ENCODE results near the gene LYST.
"Not testable (repeated sequence)": the region's sequence is repeated elsewhere in the genome, so short reads cannot be mapped to it uniquely, and the experiment has no call there.

Gene LYST

DNA sequence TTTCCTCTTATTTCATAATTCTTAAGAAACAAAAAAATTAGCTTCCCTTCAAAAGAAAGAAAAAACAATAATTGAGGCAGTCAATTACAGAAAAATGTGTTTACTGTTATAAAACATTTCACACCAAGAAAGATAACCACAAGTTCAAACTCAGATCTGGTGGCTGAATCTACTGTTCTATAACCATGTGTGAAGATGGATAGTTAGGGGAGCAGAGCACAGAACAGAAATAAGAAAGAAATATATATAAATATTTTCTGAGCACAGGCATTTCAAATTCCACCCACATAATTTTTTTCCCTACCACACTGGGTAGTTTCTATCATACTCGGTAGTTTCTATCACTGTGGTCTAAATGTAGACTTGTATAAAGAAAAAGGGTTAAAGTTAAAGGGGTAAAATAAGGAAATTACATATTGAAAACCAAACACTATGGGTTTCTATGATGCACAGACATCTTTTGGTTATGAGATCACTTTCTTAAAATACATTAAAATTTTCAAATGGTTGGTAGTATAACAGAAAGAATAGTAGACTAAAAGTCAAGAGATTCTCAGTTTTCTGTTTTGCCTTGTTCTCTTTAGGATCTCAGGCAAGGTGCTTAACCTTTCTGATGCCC is 10.8 kb downstream of the LYST start:
- DNase-seq: no peak

GRCh38 chr1:235854347-235854746 is 12.4 kb downstream of the LYST start:
- no peak for DNase-seq

- DNase-seq: no peak
Observed at GRCh38 chr1:235853653-235854052, 13.1 kb downstream of the LYST start.

GRCh38 chr1:235852887-235853286 is 13.8 kb downstream of the LYST start:
- DNase-seq: no peak

DNA sequence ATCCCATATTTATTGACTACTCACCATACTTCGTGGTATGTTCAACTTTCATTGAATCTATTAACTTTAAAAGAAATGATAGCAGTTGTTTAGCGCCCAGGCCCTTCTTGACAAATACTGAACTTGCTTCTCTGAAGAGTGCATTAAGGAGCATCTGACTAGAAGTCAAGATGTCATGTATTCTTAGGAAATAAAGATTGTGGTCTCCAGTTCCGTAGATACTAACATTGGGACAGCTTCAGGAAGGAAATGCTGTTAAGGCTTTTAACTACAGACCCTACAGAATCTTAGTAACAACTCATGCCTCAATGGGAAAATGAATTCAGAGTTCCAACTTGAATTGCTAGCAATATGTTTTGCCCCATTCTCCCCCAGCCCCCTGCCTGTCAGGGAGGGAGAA is 14.8 kb downstream of the LYST start:
- DNase-seq: no peak

- DNase-seq: not testable (repeated sequence)
Observed at GRCh38 chr1:235848251-235848650, 18.5 kb downstream of the LYST start.

GRCh38 chr1:235845656-235846107 is 21.0 kb downstream of the LYST start:
- DNase-seq: not testable (repeated sequence)

DNA sequence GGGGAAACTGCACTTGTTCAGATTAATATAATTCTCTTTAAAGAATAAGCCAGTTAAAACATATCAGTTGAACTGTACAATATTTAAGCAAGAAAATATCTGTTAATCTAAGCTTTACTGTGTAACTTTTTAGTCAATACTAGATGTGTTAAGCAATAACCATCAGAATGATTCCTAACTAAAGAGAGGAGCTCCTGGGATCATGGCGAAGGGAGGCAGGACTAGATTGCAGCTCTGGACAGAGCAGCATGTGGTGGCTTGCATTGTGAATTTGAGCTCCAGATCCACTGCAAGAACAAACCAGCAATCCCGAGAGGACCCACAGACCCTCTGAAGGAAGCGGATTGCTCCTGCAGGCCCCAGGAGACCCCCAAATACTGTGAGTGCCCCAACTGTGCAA is 21.9 kb downstream of the LYST start:
- DNase-seq: no peak

GRCh38 chr1:235843461-235843961 is 23.2 kb downstream of the LYST start:
- DNase-seq: no peak

- DNase-seq: no peak
Observed at GRCh38 chr1:235841938-235842545, 24.7 kb downstream of the LYST start.

DNA sequence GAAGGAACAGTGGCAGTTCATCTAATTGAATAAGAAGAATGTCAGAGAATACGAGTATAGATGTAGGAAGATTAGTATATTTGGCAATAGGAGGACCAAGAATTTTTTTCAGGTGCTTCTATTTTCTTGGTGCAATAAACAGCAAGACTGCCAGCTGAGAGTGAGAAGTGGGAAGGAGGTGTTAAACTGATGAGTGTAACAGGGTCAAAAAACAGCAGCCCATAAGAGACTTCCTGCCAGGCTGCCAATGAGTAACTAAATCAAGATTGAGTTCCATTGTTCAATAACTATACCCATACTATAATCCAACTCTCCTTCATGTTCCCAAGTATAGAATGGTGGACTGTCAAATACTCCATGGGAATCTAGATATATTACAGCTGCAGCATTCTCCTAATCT is 28.7 kb downstream of the LYST start:
- no peak for DNase-seq

- DNase-seq: no peak
Observed at GRCh38 chr1:235835226-235835625, 31.5 kb downstream of the LYST start.

- DNase-seq: no peak
Observed at GRCh38 chr1:235834620-235835019, 32.1 kb downstream of the LYST start.

GRCh38 chr1:235832011-235832410 is 34.7 kb downstream of the LYST start:
- DNase-seq: no peak

GRCh38 chr1:235831148-235831547 is 35.6 kb downstream of the LYST start:
- DNase-seq: no peak

GRCh38 chr1:235826102-235826854 is 40.4 kb downstream of the LYST start:
- DNase-seq: no peak

DNA sequence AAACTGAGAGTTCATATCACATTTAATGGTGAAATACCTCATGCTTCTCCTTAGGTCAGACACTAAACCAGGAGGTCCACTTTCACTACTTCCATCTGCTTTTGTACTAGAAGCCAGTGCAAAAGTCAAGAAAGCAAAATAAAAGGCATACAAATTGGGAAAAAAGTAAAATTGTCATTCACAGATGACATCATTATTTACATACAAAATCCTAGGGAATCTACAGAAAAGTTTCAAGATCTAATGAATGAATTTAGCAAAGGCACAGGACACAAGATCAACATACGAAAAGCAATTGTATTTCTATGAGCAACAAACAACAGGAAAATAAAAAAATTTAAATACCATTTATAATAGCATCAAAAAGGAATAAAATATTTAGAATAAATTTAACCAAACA is 41.5 kb downstream of the LYST start:
- no peak for DNase-seq

GRCh38 chr1:235823684-235824083 is 43.0 kb downstream of the LYST start:
- DNase-seq: no peak

GRCh38 chr1:235822685-235823084 is 44.0 kb downstream of the LYST start:
- DNase-seq: no peak

GRCh38 chr1:235821361-235821981 is 45.2 kb downstream of the LYST start:
- DNase-seq: no peak

DNA sequence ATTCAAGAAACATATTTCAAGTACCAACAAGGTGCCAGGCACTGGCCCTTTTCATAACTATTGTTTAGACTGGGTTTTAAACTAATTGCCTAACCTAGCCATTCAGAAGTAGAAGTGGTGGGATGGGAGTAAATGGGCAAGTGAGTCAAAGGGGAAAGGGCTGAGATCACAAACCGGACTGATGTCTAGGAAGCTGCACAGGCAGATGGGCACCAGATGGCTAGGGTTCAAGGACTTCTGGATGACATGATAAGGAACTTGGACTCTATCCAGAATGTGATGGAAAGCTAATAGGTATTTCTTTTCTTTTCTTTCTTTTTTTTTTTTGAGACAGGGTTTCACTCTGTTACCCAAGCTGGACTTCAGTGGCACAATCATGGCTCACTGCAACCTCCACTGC is 46.6 kb downstream of the LYST start:
- no peak for DNase-seq

- no peak for DNase-seq
Observed at GRCh38 chr1:235818632-235819136, 48.0 kb downstream of the LYST start.

- DNase-seq: no peak
Observed at GRCh38 chr1:235817101-235817728, 49.5 kb downstream of the LYST start.

Data from left hindlimb (tissue), 1 donor.